HG03064 (cell line): ENCODE data around the gene HECW1.

Source experiments
- ATAC-seq: cut with Tn5 transposase; IDR thresholded peaks from one replicate; pipeline ENCODE4 v1.9.1; 2021; ENCODE audit warnings: low read depth; ENCODE audit not compliant: unreplicated experiment

Gene HECW1

GRCh38 chr7:43458330-43459018, 346.0 kb downstream of the HECW1 start:
- ATAC-seq: no peak

- no peak for ATAC-seq
Measured at GRCh38 chr7:43459019-43459337, 346.5 kb downstream of the HECW1 start.

GRCh38 chr7:43460733-43461348, 348.4 kb downstream of the HECW1 start:
- ATAC-seq: no peak

- no peak for ATAC-seq
Measured at GRCh38 chr7:43461349-43462024, 349.0 kb downstream of the HECW1 start.

- no peak for ATAC-seq
Measured at GRCh38 chr7:43462836-43463235, 350.4 kb downstream of the HECW1 start.

- ATAC-seq: no peak
Measured at GRCh38 chr7:43463401-43463980, 351.0 kb downstream of the HECW1 start.

- no peak for ATAC-seq
Measured at GRCh38 chr7:43465581-43466554, 353.4 kb downstream of the HECW1 start.

GRCh38 chr7:43467406-43467805, 355.0 kb downstream of the HECW1 start:
- no peak for ATAC-seq

GRCh38 chr7:43467846-43468245, 355.4 kb downstream of the HECW1 start:
- no peak for ATAC-seq

- no peak for ATAC-seq
Measured at GRCh38 chr7:43469051-43469450, 356.6 kb downstream of the HECW1 start.

- no peak for ATAC-seq
Measured at GRCh38 chr7:43470110-43470509, 357.7 kb downstream of the HECW1 start.

GRCh38 chr7:43475983-43476382, 363.5 kb downstream of the HECW1 start:
- ATAC-seq: no peak

GRCh38 chr7:43476896-43477295, 364.4 kb downstream of the HECW1 start:
- ATAC-seq: no peak

- ATAC-seq: no peak
Measured at GRCh38 chr7:43479042-43479441, 366.6 kb downstream of the HECW1 start.

- ATAC-seq: no peak
Measured at GRCh38 chr7:43479543-43479942, 367.1 kb downstream of the HECW1 start.

- ATAC-seq: no peak
Measured at GRCh38 chr7:43480581-43480980, 368.1 kb downstream of the HECW1 start.

GRCh38 chr7:43481902-43482678, 369.6 kb downstream of the HECW1 start:
- ATAC-seq: no peak

- no peak for ATAC-seq
Measured at GRCh38 chr7:43482679-43483252, 370.3 kb downstream of the HECW1 start.

- no peak for ATAC-seq
Measured at GRCh38 chr7:43484678-43485395, 372.4 kb downstream of the HECW1 start.
